HG03139 (cell line): ENCODE results near the gene ISX.

ENCODE experiments used
- ATAC-seq: cut with Tn5 transposase; IDR thresholded peaks from one replicate; pipeline ENCODE4 v1.9.1; 2021; ENCODE audit not compliant: unreplicated experiment

Gene ISX

GRCh38 chr22:35109616-35110015 lies 43.7 kb downstream of the ISX start:
- ATAC-seq: no peak

GRCh38 chr22:35111244-35111643 lies 45.3 kb downstream of the ISX start:
- no peak for ATAC-seq

GRCh38 chr22:35113341-35113740 lies 47.4 kb downstream of the ISX start:
- no peak for ATAC-seq

GRCh38 chr22:35114131-35114980 lies 48.4 kb downstream of the ISX start:
- no peak for ATAC-seq

GRCh38 chr22:35115515-35115914 lies 49.6 kb downstream of the ISX start:
- no peak for ATAC-seq

- ATAC-seq: no peak
Observed at GRCh38 chr22:35116269-35116668, 50.3 kb downstream of the ISX start.

- no peak for ATAC-seq
Observed at GRCh38 chr22:35116817-35117216, 50.9 kb downstream of the ISX start.

GRCh38 chr22:35119494-35119893 lies 53.5 kb downstream of the ISX start:
- ATAC-seq: no peak

- ATAC-seq: no peak
Observed at GRCh38 chr22:35124691-35125219, 58.8 kb downstream of the ISX start.

- ATAC-seq: no peak
Observed at GRCh38 chr22:35126993-35127392, 61.0 kb downstream of the ISX start.

GRCh38 chr22:35128637-35129036 lies 62.7 kb downstream of the ISX start:
- no peak for ATAC-seq

GRCh38 chr22:35131525-35132000 lies 65.6 kb downstream of the ISX start:
- no peak for ATAC-seq

- no peak for ATAC-seq
Observed at GRCh38 chr22:35132568-35132967, 66.6 kb downstream of the ISX start.

GRCh38 chr22:35133702-35134380 lies 67.9 kb downstream of the ISX start:
- no peak for ATAC-seq

- ATAC-seq: no peak
Observed at GRCh38 chr22:35134637-35135036, 68.7 kb downstream of the ISX start.

GRCh38 chr22:35135165-35135564 lies 69.2 kb downstream of the ISX start:
- ATAC-seq: no peak
